Measurements from ENCODE around the gene GFRA1.

Gene GFRA1

DNA sequence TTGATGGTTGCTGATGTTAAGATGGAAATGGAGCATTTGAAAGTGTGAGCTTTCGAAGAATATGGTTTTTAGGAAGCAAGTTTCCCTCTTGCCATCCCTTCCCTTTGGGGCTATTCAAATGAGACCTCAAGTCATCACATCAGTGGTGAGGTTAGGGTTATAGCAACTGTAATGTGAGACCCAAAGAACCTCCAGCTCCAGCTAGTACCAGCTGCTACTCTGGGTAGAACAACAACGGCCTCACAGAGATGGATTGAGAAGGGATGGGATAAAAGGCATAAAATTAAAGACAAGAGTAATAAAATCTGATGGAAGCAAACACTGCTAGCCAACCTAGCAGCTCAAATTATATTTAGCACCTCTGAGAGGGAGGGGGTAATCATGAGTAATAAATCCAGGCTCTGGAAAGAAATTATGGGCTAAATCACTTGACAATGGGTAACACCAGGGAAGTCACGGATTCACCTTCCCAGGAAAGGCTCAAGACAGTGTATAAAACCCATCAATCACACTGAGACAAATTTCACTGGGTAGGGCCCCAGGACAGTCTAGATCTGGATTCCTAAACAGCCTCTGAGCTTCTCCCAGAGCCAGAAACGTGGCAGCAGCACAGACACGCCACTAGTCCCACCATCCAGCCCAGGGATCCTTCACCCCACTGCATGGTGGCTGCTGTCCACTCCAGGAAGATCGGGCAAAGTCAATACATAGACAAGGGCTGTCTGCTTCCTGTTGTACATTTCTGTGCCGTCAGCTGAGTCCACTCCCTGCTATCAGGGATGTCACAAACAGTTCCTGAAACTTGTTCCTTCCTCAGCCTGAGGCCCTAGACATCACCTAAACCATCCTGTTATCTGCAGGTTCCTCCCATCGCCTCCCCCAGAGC, 151.1 kb downstream of the GFRA1 start:
- DNase-seq, result no peak

DNA sequence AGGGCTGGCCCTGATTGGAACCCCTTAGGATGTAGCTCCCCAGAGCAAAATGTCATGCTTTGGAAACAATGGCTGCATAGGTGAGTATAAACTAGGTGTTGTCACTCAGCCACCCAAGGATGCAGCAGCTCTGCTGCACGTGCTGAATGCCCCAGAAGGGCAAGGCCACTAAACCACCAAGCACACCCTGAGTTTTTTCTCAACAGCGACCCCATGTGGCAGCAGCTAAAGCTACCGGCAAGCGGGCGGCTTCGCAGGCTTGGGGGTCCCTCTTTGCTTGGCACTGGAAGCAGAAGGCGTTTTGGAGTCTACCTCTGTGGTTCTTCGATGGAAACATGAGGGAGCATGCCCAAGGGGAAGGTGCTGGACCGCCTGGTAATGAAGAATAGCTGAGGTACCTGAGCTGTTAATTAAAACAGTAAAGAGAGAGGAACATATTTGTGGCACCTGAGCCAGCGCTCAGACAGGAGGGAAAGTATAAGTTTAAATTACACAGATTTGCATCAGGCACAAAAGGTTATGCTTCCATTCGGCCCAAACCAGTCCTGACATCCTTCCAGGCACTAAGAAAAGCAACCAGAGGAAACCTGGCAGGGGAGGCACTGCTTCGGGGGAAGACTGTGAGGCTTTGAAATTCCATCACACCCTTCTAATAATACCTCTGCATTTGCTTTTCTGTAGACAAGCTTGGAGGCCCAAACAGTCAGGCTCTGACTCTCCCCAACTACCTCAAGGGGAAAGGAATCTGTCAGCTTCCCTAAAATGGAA, 152.1 kb downstream of the GFRA1 start:
- peak in 1 of 5 experiments; percentile 1 for DNase-seq

DNA sequence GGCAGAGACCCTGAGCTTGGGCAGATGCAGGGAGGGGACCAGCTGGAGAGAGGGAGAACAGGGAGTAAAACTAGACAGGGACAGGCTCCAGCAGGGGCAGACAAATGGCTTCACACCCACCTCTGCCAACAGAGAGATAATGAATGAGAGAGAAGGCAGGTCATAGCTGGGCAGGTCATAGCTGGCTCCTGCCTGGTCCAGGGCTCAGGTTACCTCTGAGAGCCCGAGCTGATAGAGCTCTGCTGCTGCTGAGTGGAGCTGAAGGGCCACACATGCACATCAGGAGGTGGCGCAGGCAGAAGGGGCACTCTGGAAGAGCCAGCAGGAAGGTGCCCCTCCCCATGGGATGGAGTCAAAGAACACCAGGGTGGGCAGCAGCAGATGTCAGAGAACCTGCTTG, 154.2 kb downstream of the GFRA1 start:
- DNase-seq, result no peak

DNA sequence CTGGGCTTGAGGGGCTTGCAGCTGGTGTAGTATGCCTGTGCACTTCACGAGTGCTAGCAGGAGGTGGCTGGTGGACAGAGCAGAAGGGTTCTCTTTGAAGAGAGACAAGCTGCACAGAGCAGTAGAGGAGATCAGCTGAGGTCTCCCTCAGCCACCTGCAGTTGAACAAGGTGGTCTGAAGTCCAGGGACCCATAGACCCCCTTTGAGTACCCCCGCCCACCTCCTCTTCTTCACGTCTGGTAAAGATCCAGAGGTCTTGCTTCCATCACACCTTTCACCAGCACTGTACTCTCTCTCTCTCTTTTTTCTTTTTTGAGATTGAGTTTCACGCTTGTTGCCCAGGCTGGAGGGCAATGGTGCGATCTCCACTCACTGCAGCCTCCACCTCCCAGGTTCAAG, 157.2 kb downstream of the GFRA1 start:
- no peak for DNase-seq

DNA sequence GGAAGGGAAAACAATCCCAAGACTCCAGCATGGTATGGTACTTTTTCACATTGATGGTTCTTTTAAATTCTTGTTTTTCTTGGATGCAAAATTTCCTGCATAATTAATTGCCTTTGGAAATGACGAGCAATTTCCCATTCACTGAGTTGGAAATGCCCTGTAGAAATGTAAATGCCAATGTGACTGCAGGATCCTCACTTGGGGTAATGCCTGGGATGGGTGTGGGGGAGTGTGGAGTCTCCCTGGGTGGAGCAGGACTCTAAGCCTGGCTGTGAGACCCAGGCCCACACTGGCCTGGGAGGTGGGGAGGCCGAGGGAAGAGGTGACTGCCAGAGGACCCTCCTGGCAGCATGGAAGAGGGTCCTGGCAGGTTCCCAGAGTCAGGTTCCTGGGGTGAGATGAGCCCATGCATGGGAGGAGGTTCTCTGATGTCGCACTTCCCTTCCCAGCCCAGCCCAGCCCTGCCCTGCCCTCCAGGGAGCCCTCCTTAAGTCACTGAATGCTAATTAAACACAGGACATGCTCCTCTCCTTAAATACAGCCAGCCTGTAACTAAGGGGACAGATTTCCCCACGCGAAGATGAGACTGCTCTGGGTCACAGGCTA, 157.9 kb downstream of the GFRA1 start:
- no peak for DNase-seq

DNA sequence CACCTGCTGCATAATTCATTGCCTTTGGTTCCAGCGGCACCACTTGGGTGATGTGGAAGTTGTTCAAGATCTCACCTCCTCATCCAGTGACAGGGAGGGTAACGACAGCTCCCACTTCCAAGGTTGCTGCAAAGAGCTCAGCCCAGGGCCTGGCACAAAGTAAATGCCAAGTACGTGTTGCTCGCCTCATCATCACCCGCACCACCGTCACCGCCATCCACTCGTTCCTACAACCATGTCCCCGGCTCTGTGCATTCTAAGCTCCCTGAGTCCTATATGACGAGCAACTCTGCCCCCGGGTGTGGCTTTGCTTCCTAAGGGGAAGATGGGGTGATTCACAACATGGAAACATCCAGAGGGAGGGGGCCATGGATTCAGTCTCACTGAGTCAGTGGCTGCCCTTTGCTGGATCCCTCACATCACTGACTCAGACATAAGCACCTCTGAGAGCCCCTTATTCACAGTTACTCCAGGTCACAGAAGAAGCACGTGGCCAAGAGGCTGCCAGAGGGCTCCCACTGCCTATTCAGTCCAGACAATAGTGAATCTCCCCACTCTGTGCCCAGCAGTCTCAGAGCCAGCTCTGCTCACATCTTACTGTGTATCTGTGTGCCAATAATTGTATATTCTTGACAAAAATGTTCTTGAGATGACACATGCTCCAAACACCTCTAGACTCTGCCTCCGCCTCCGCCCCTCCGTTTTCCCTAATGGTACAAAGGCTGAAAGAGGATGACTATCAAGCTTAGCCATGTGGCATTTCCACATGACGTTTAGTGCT, 159.1 kb downstream of the GFRA1 start:
- no peak for DNase-seq

DNA sequence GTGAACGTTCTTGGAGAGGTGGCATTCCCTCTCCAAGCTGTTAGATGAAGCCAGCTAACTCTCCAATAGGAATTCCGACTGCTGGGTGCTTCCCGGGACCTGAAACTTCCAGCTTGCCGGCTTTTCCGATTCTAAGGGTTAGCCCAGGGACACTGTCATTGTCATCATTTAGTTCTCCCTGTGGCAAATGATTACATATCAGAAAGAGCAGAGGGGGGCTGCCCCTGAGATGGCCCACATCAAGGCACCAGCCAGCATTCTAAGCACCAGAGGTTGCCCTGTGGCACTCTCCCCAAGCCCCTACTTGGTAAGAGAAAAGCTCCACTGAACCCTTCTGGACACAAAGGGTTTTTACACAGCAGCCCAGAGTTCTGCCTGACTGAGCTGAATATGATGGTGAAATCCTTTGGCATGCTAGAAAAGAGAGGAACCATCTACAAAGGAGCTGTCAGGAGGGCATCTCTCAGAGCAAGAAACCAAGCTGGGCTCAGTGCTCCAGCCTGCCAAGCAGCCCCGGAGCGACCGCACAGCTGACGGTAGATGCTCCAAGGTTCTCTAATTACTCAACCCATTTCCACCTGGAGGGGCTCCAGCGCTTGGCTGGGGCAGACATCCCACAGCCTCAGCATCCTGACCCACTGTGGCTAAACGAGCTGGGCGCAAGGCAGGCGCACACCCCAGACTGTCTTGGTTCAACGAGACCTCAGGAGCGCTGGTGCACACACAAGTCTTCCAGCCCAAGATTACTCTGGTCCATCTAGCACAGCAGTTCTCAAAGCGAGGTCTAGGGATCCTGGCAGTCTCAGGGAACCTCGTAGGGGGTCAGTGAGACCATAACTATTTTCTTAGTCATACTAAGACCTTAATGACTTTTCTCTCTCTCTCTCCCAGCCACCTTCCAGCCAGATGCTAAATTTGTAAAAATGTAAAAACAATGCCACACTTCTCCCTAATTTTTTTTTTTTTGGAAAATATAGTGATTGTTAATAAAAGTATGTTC, 160.5 kb downstream of the GFRA1 start:
- DNase-seq, result no peak

DNA sequence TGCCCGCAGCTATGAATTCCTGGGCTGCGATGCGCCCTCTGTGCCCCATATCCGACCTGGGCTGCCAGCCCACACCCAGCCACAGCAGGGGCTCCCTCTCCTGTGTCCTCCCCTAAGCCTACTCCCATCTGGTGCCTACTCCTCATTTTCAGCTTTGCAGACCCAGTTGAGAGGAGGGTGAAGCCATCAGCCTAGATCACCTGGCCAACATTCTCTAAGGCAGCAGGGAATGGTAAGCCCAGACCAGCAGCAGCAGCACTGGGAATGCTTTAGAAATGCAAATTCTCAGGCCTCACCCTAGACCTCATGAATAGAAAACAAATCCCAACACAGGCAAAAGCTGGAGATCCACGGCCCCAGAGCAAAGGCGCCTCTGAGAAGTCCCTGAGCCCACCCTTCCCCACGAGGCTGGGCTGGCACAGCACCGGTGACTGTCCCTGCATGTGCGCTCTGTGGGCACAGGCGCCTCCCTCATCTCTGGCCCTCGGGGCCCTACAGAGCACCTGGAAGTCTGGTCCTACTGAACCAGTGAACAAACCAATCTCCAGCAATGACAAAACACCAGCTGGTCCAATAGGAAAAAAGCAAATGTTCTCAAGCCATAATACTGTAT, 161.4 kb downstream of the GFRA1 start:
- no peak for DNase-seq

DNA sequence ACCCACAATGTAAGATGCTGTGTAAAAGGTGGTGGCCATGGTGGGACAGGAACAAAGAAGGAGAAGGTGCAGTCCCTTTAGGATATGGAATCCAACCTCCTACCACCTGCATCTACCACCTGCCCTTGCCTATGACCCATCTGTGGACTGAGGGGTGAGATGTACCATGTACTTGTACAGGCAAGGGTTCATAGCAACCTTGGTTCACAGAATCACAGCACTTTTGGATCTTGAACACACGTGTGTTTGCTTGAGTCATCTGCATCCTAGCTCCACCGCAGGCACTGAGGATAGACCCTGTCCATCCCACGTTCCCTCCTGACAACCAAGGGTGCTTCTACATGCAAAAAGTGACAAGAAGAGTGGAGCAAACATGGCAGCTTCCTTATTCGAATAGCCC, 162.3 kb downstream of the GFRA1 start:
- DNase-seq, result no peak

DNA sequence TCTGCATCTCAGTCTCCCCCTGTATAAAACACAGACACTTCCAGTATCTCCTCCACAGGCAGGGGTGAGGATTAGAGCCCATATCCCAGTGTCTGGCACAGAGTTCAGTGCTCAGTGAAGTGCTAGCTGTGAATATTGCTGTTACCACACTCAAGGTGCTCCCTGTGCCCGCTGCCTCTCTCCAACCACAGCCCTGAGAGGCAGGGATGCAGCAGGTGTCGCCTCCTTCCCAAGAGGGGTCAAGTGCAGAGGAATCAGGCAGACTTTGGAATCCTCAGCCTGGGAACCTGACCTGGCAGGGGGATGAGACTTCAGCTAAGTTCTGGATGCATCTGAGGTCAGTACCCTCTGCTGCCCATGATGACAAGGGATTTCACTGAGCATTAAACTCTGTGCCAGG, 163.1 kb downstream of the GFRA1 start:
- DNase-seq, result no peak

DNA sequence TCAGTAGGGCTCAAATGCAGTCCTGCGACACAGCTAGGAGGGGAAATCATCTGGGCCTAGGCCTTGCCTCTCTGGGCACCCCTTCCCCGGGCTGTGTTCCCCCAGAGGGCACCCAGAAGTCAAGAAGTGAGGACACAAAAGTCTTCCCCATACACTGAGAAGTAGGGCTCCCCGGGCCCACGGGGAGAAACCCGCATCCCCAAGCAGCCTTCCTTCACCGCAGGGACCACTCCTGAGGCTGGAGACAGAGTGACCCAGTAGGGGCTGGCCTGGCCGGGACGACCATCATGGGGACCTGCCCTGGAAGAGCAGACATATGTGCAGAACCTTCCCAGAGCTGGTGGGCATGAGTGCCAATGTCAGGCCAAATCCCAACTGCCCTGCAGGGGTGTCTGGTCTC, 163.5 kb downstream of the GFRA1 start:
- no peak for DNase-seq

DNA sequence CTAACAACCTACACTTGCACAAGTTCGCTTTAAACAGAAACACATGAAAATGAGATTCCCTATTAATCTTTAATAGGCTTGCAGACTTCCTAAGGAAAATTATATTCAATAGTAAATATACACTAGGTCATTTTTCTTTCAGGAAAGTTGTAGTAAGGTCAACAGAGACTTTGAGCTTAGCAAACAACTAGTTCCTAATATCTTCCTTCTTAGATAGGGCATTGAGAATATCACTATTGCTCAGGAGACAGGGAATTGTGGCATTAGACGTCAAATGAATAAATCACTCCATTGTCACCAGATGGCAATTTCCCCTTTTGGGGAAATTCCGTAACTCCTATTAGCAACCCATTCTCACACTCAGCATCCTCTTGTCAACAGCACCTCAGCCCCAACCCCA, 164.9 kb downstream of the GFRA1 start:
- DNase-seq, result no peak

DNA sequence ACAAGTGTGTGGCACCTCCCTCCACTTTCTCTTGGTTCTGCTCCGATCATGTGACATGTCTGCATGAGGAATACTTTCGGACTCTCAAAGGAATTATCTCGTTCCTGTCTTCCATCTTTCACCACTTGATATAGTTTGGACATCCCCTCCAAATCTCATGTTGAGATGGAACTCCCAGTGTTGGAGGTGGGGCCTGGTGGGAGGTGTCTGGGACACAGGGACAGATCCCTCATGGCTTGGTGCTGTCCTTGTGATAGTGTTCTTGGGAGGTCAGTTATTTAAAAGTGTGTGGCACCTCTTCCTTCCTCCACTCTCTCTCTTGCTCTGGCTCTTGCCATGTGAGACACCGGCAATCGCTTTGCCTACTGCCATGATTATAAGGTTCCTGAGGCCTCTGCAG, 166.4 kb downstream of the GFRA1 start:
- no peak for DNase-seq

DNA sequence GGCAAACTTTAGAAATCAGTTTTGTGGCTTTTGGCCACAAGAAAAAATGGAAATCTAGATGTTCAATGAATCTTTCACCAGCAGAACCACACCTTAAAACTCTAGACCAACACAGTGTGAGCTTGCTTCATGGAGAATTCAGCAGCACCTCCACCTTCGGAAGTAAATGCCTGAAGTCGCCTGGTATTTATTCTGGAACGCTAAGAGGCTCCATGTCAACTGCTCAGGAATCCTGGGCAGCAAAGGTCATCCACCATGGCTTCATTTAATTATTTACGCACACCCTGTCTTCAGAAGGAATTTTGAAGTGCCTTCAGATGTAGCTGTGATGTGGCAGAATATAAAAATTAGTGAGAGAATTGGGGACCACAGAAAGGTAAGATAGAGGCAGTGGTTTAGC, 167.7 kb downstream of the GFRA1 start:
- no peak for DNase-seq

DNA sequence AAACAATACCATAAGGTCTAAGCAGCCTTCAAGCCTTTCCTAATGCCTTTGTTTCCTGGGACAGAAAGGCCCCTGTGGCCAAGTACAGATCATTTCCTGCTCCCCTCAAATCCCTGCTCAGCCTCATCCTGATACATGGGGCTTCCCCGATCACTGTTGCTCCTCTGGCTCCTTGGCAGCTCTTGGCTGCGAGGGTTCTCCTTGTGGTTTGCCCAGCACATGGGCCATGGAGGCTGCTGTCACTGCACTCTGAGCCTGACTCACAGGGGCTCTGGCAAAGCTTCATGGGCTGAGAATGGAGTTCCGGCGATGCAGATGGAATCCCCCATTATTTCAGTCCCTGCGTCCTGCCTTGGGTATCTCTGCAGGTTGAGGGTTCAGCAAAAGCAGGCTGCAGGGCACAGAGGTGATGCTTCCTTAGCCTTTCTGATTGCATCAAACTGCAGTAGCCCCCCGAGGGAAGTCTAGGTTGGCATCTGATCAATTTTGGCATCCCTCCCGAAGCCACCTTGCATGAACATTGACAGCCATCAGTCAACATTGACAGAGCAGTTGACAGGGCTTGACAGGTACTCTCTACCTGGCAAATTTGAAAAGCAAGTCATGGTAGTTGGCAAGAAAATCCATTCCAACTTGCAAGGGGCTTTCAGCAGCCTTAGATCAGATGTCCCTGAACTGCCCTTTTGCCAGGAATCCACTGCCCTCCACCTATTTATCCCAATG, 168.6 kb downstream of the GFRA1 start:
- DNase-seq, result no peak

DNA sequence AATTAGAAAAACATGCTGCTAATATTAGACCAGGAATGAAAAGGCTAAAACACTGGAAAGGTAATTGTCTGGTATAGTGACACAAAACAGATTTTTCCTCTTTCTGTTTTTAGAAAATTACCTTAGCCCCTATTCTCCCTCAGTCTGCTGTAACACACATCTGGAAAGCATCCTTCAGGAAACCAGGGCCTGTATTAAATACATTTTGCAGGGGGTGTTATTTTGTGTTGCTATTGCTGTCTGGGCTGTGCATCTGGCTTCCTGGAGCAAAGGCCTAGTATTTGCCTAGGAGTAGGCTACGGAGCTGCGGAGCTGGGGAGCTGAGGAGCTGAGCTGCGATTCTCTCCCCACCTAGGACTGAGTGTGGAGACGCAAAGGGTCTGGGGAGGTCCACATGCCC, 169.3 kb downstream of the GFRA1 start:
- DNase-seq, result no peak

DNA sequence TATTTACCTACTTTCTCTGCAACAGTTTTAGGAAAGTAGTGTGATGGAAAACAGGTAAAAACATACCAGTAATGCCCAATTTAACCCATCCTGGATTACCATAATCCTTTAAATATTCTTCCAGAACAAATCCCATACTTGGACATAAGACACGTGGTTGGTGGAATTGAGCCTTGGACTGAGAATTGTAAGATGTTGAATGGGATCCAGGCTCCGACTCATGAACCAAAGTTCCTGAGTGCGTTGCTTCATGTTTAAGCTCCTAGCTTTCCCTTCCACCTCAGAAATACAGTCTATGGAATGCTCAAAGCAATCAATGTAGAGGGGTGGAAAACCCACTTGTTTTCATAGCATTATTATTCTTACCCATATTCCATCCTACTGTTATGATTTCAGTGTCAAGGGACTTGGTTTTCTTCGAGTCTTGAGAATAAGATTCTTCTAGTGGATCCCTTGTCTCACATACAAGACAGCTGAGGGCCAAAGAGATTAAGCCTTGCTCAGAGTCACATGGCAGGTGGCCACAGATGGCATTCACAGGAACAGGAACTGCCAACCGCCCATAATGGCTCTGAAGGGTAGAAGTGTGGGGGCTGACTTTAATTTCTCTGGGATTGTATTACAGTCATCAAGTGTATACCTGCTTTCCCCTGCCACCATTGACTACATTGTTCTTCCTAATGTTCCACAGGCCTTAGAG, 171.2 kb downstream of the GFRA1 start:
- no peak for DNase-seq

DNA sequence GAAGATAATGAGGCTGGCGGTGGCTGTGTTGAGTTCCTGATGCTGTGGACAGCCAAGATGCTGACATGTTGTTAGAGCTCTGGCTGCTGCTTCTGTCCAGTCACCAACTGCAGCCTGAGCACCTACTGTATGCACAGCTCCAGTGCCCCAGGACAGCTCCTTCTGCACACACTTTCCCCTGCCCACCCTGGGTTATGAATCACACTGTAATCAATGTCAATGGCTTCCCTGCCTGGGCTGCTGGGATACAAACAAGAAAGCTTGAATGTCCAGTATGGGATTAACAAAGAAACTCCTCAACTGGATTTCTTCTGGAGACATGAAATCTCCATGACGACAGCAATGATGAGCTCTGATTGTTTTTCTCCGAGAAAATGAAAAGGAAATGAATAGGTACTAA, 172.0 kb downstream of the GFRA1 start:
- no peak for DNase-seq

DNA sequence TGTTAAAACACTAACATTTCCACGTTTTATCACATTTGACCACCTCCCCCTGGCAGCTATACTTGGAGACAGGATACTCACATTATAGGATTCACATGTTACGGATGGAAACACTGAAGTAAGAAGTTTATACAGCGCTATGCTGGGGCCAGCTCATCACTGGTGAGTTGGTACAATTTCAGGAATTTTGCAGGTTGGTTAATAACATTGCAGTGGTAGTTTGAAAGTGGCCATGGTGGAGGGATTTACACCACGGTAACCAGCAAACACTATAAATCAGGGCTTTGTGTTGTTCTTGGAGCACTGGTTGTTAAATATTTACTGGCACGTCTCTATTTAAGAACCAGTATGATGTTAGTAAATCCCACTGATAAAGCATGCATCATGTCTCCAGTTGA, 174.0 kb downstream of the GFRA1 start:
- no peak for DNase-seq
